ENCODE measurements around the gene NPC1.
"Not testable (repeated sequence)": the region's sequence is repeated elsewhere in the genome, so short reads cannot be mapped to it uniquely, and the experiment has no call there.

Gene NPC1

GRCh38 chr18:23585897-23586248, 433 bp downstream of the NPC1 start:
- Histone ChIP-seq H3K4me1 (ENCODE audit: control insufficient read depth, insufficient read depth, low read length) (peaks cover 13% of the 10 kb centered on the region; the same call in 1 of the 2 replicates), H3K36me3 (ENCODE audit: control insufficient read depth, insufficient read depth, low read length) (no peaks in the 10 kb centered on the region), H3K9ac (ENCODE audit: low read depth, low read length) (peak overlapping the region; percentile 90), H3K9me3 (ENCODE audit: control insufficient read depth, insufficient read depth, low read length) (no peaks in the 10 kb centered on the region), H3K27me3 (ENCODE audit: control insufficient read depth, insufficient read depth, low read length) (no peaks in the 10 kb centered on the region), H3K4me3 (ENCODE audit: low read depth, low read length) (peak overlapping the region; percentile 97), H3K27ac (ENCODE audit: low read depth, low read length) (peak overlapping the region; percentile 100)

GRCh38 chr18:23585007-23585871, 1.1 kb downstream of the NPC1 start:
- Histone ChIP-seq H3K9ac (ENCODE audit: low read depth, low read length) (peak overlapping the region; percentile 90), H3K4me1 (ENCODE audit: control insufficient read depth, insufficient read depth, low read length) (peaks cover 13% of the 10 kb centered on the region; the same call in 1 of the 2 replicates), H3K4me3 (ENCODE audit: low read depth, low read length) (peak overlapping the region; percentile 97), H3K9me3 (ENCODE audit: control insufficient read depth, insufficient read depth, low read length) (no peaks in the 10 kb centered on the region), H3K27me3 (ENCODE audit: control insufficient read depth, insufficient read depth, low read length) (no peaks in the 10 kb centered on the region), H3K27ac (ENCODE audit: low read depth, low read length) (peak overlapping the region; percentile 100), H3K36me3 (ENCODE audit: control insufficient read depth, insufficient read depth, low read length) (0 out of 2 replicates have a peak, but pooled peaks cover 6% of the 10 kb centered on the region)

GRCh38 chr18:23584019-23584983, 2.0 kb downstream of the NPC1 start:
- Histone ChIP-seq H3K27ac (ENCODE audit: low read depth, low read length) (no peak overlapping the region), H3K4me1 (ENCODE audit: control insufficient read depth, insufficient read depth, low read length) (peaks cover 13% of the 10 kb centered on the region; the same call in 1 of the 2 replicates), H3K4me3 (ENCODE audit: low read depth, low read length) (no peak overlapping the region), H3K36me3 (ENCODE audit: control insufficient read depth, insufficient read depth, low read length) (0 out of 2 replicates have a peak, but pooled peaks cover 6% of the 10 kb centered on the region), H3K27me3 (ENCODE audit: control insufficient read depth, insufficient read depth, low read length) (no peaks in the 10 kb centered on the region), H3K9me3 (ENCODE audit: control insufficient read depth, insufficient read depth, low read length) (no peaks in the 10 kb centered on the region), H3K9ac (ENCODE audit: low read depth, low read length) (no peak overlapping the region)

- Histone ChIP-seq H3K36me3 (ENCODE audit: control insufficient read depth, insufficient read depth, low read length) (0 out of 2 replicates have a peak, but pooled peaks cover 6% of the 10 kb centered on the region), H3K27me3 (ENCODE audit: control insufficient read depth, insufficient read depth, low read length) (no peaks in the 10 kb centered on the region), H3K27ac (ENCODE audit: low read depth, low read length) (no peak overlapping the region), H3K9me3 (ENCODE audit: control insufficient read depth, insufficient read depth, low read length) (no peaks in the 10 kb centered on the region), H3K9ac (ENCODE audit: low read depth, low read length) (no peak overlapping the region), H3K4me3 (ENCODE audit: low read depth, low read length) (no peak overlapping the region), H3K4me1 (ENCODE audit: control insufficient read depth, insufficient read depth, low read length) (peaks cover 13% of the 10 kb centered on the region; the same call in 1 of the 2 replicates)
Observed at GRCh38 chr18:23583071-23583865, 3.0 kb downstream of the NPC1 start.

GRCh38 chr18:23580677-23581367, 5.5 kb downstream of the NPC1 start:
- Histone ChIP-seq H3K27me3 (ENCODE audit: control insufficient read depth, insufficient read depth, low read length) (no peaks in the 10 kb centered on the region), H3K9ac (ENCODE audit: low read depth, low read length) (no peak overlapping the region), H3K9me3 (ENCODE audit: control insufficient read depth, insufficient read depth, low read length) (no peaks in the 10 kb centered on the region), H3K4me1 (ENCODE audit: control insufficient read depth, insufficient read depth, low read length) (peaks cover 13% of the 10 kb centered on the region; the same call in 1 of the 2 replicates), H3K36me3 (ENCODE audit: control insufficient read depth, insufficient read depth, low read length) (peaks cover 9% of the 10 kb centered on the region; the same call in 1 of the 2 replicates), H3K27ac (ENCODE audit: low read depth, low read length) (no peak overlapping the region), H3K4me3 (ENCODE audit: low read depth, low read length) (no peak overlapping the region)

- Histone ChIP-seq H3K27me3 (ENCODE audit: control insufficient read depth, insufficient read depth, low read length) (no peaks in the 10 kb centered on the region), H3K36me3 (ENCODE audit: control insufficient read depth, insufficient read depth, low read length) (peaks cover 13% of the 10 kb centered on the region; the same call in 1 of the 2 replicates), H3K27ac (ENCODE audit: low read depth, low read length) (no peak overlapping the region)
Observed at GRCh38 chr18:23578891-23579653, 7.2 kb downstream of the NPC1 start.

GRCh38 chr18:23578067-23578701, 8.1 kb downstream of the NPC1 start:
- Histone ChIP-seq H3K27ac (ENCODE audit: low read depth, low read length) (no peak overlapping the region), H3K4me3 (ENCODE audit: low read depth, low read length) (no peak overlapping the region), H3K9me3 (ENCODE audit: control insufficient read depth, insufficient read depth, low read length) (no peaks in the 10 kb centered on the region), H3K27me3 (ENCODE audit: control insufficient read depth, insufficient read depth, low read length) (no peaks in the 10 kb centered on the region), H3K36me3 (ENCODE audit: control insufficient read depth, insufficient read depth, low read length) (peaks cover 17% of the 10 kb centered on the region), H3K4me1 (ENCODE audit: control insufficient read depth, insufficient read depth, low read length) (peaks cover 12% of the 10 kb centered on the region), H3K9ac (ENCODE audit: low read depth, low read length) (no peak overlapping the region)

More at GRCh38 chr18:23578891-23579653, 7.2 kb downstream of the NPC1 start:
- H3K9ac ChIP-seq (ENCODE audit: low read depth, low read length): no peak overlapping the region
- H3K9me3 ChIP-seq (ENCODE audit: control insufficient read depth, insufficient read depth, low read length): no peaks in the 10 kb centered on the region
- no peak overlapping the region for H3K4me3 ChIP-seq (ENCODE audit: low read depth, low read length)
- H3K4me1 ChIP-seq (ENCODE audit: control insufficient read depth, insufficient read depth, low read length): peaks cover 12% of the 10 kb centered on the region

- not testable (repeated sequence) for H3K9ac ChIP-seq (ENCODE audit: low read depth, low read length); H3K27me3 ChIP-seq (ENCODE audit: control insufficient read depth, insufficient read depth, low read length); H3K27ac ChIP-seq (ENCODE audit: low read depth, low read length); H3K4me3 ChIP-seq (ENCODE audit: low read depth, low read length); H3K9me3 ChIP-seq (ENCODE audit: control insufficient read depth, insufficient read depth, low read length)
- H3K36me3 ChIP-seq (ENCODE audit: control insufficient read depth, insufficient read depth, low read length): peaks cover 24% of the 10 kb centered on the region
- peaks cover 12% of the 10 kb centered on the region; the same call in 1 of the 2 replicates for H3K4me1 ChIP-seq (ENCODE audit: control insufficient read depth, insufficient read depth, low read length)
Observed at GRCh38 chr18:23577521-23577920, 8.8 kb downstream of the NPC1 start.

- H3K27me3 ChIP-seq (ENCODE audit: control insufficient read depth, insufficient read depth, low read length): no peaks in the 10 kb centered on the region
- peaks cover 12% of the 10 kb centered on the region; the same call in 1 of the 2 replicates for H3K4me1 ChIP-seq (ENCODE audit: control insufficient read depth, insufficient read depth, low read length)
- H3K36me3 ChIP-seq (ENCODE audit: control insufficient read depth, insufficient read depth, low read length): peaks cover 39% of the 10 kb centered on the region
- H3K27ac ChIP-seq (ENCODE audit: low read depth, low read length): no peak overlapping the region
- no peak overlapping the region for H3K9ac ChIP-seq (ENCODE audit: low read depth, low read length)
- no peaks in the 10 kb centered on the region for H3K9me3 ChIP-seq (ENCODE audit: control insufficient read depth, insufficient read depth, low read length)
- H3K4me3 ChIP-seq (ENCODE audit: low read depth, low read length): no peak overlapping the region
Observed at GRCh38 chr18:23575309-23575651, 11.0 kb downstream of the NPC1 start.

Data from HUES48 (cell line).